Astrocyte (in vitro differentiated cells and primary cell): ENCODE measurements around the gene SLX4. TPM values are rescaled to one million over a fixed set of nuclear protein-coding genes. Genes with fewer than 3 reads are reported as not detected.

Experiments
- DNase-seq: peaks from one replicate; pipeline ENCODE4 v3.0.0-alpha.2; 2010; ENCODE audit warnings: low read depth
- FAIRE-seq: peaks from 2 replicates; lab custom pipeline; 2011; peaks lifted over from hg19 to GRCh38; lab: Jason Lieb, UNC
- H2AFZ ChIP-seq: 2 replicates; pipeline ENCODE4 v1.6.0; 2012; ENCODE audit warnings: low read depth, low read length, inconsistent platforms
- H3K27ac ChIP-seq: 2 replicates; pipeline ENCODE4 v1.5.1; 2011; ENCODE audit warnings: low read depth, low read length, inconsistent platforms
- H3K27me3 ChIP-seq: 2 replicates; pipeline ENCODE4 v1.6.0; 2011; ENCODE audit warnings: low read length, inconsistent platforms; ENCODE audit not compliant: insufficient read depth
- H3K36me3 ChIP-seq: 2 replicates; pipeline ENCODE4 v1.5.1; 2011; ENCODE audit warnings: low read length, inconsistent platforms; ENCODE audit not compliant: insufficient read depth
- H3K4me1 ChIP-seq: 2 replicates; pipeline ENCODE4 v1.5.1; 2011; ENCODE audit warnings: low read length, inconsistent platforms; ENCODE audit not compliant: insufficient read depth
- H3K4me2 ChIP-seq: 2 replicates; pipeline ENCODE4 v1.6.0; 2012; ENCODE audit warnings: low read length, inconsistent platforms
- H3K4me3 ChIP-seq: 2 replicates; pipeline ENCODE4 v1.5.1; 2011; ENCODE audit warnings: low read depth, mild to moderate bottlenecking, low read length, inconsistent platforms; ENCODE audit not compliant: insufficient read depth
- H3K79me2 ChIP-seq: 2 replicates; pipeline ENCODE4 v1.6.0; 2012; ENCODE audit warnings: mild to moderate bottlenecking, low read length, inconsistent platforms; ENCODE audit not compliant: insufficient read depth
- H3K9ac ChIP-seq: 2 replicates; pipeline ENCODE4 v1.6.0; 2012; ENCODE audit warnings: mild to moderate bottlenecking, low read length, inconsistent platforms
- H3K9me3 ChIP-seq: 2 replicates; pipeline ENCODE4 v1.5.1; 2012; ENCODE audit warnings: low read depth, mild to moderate bottlenecking, low read length, inconsistent platforms; ENCODE audit not compliant: insufficient read depth
- H4K20me1 ChIP-seq: 2 replicates; pipeline ENCODE4 v1.6.0; 2012; ENCODE audit warnings: low read length, inconsistent platforms; ENCODE audit not compliant: insufficient read depth
- H3K27ac Mint-ChIP-seq: one replicate; pipeline ENCODE4 v1.8.0; 2021; ENCODE audit warnings: mild to moderate bottlenecking, mixed read lengths; ENCODE audit not compliant: unreplicated experiment
- H3K27me3 Mint-ChIP-seq: one replicate; pipeline ENCODE4 v1.8.0; 2021; ENCODE audit warnings: low read depth, mixed read lengths; ENCODE audit not compliant: unreplicated experiment
- H3K36me3 Mint-ChIP-seq: one replicate; pipeline ENCODE4 v1.8.0; 2021; ENCODE audit warnings: low read depth, mixed read lengths; ENCODE audit not compliant: unreplicated experiment
- H3K4me1 Mint-ChIP-seq: one replicate; pipeline ENCODE4 v1.8.0; 2021; ENCODE audit warnings: low read depth, mixed read lengths; ENCODE audit not compliant: unreplicated experiment
- H3K4me3 Mint-ChIP-seq: one replicate; pipeline ENCODE4 v1.8.0; 2021; ENCODE audit warnings: mild to moderate bottlenecking, moderate library complexity, mixed read lengths; ENCODE audit not compliant: unreplicated experiment
- H3K9me3 Mint-ChIP-seq: one replicate; pipeline ENCODE4 v1.8.0; 2021; ENCODE audit warnings: mild to moderate bottlenecking, mixed read lengths; ENCODE audit not compliant: unreplicated experiment
- EZH2 ChIP-seq: IDR thresholded peaks from 2 replicates; pipeline ENCODE4 v1.6.1; 2012; ENCODE audit warnings: mild to moderate bottlenecking, low read length, inconsistent platforms; ENCODE audit not compliant: insufficient read depth
- total RNA-seq: library from RNA; stranded (reverse); gene quantifications from 2 replicates; pipeline ENCODE4 v1.2.1, GENCODE V29; 2021
- TF ChIP-seq, protein P1 (sequence below): IDR thresholded peaks from 2 replicates; pipeline ENCODE4 v1.5.1; 2011; ENCODE audit warnings: low read depth, mild to moderate bottlenecking, inconsistent platforms, low read length, moderate library complexity; ENCODE audit not compliant: insufficient read depth

Gene SLX4
- total RNA-seq, 1 donor from 2014 or later: 7.8 TPM

DNA sequence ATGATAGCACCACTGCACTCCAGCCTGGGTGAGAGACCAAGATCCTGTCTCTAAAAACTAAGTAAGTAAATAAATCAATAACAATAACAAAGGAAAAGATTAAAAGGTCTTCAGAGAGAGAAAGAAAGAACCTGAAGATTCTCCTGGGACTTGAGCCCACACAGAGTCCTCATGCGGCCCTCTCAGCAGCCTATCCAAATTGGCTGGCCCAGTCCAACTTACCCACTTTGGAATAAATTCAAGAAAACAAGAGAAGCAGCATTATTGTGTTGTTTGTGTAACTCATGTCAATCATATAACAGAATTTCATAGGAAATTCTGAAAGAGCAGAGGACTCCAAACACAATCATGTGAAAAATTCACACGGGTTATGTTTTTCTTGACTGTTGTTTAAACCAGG lies 3.8 kb downstream of the SLX4 start:
- no peak overlapping the region for H3K4me3 Mint-ChIP-seq
- H3K9ac ChIP-seq: no peak overlapping the region
- TF ChIP-seq, protein P1, sequence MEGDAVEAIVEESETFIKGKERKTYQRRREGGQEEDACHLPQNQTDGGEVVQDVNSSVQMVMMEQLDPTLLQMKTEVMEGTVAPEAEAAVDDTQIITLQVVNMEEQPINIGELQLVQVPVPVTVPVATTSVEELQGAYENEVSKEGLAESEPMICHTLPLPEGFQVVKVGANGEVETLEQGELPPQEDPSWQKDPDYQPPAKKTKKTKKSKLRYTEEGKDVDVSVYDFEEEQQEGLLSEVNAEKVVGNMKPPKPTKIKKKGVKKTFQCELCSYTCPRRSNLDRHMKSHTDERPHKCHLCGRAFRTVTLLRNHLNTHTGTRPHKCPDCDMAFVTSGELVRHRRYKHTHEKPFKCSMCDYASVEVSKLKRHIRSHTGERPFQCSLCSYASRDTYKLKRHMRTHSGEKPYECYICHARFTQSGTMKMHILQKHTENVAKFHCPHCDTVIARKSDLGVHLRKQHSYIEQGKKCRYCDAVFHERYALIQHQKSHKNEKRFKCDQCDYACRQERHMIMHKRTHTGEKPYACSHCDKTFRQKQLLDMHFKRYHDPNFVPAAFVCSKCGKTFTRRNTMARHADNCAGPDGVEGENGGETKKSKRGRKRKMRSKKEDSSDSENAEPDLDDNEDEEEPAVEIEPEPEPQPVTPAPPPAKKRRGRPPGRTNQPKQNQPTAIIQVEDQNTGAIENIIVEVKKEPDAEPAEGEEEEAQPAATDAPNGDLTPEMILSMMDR: no peak
- no peak for TF ChIP-seq EZH2
- H3K27ac Mint-ChIP-seq: no peak overlapping the region
- no peaks in the 10 kb centered on the region for H3K27me3 ChIP-seq
- no peaks in the 10 kb centered on the region for H3K9me3 Mint-ChIP-seq
- DNase-seq: no peak
- no peaks in the 10 kb centered on the region for H4K20me1 ChIP-seq
- FAIRE-seq: no peak
- H3K4me1 ChIP-seq: peaks cover 4% of the 10 kb centered on the region
- no peaks in the 10 kb centered on the region for H3K27me3 Mint-ChIP-seq
- H3K27ac ChIP-seq: no peak overlapping the region
- no peak overlapping the region for H3K4me2 ChIP-seq
- peaks cover 16% of the 10 kb centered on the region for H3K79me2 ChIP-seq
- H3K36me3 ChIP-seq: no peaks in the 10 kb centered on the region
- H3K4me3 ChIP-seq: no peak overlapping the region
- H3K36me3 Mint-ChIP-seq: peaks cover 13% of the 10 kb centered on the region
- H3K9me3 ChIP-seq: no peaks in the 10 kb centered on the region
- peaks cover 9% of the 10 kb centered on the region for H3K4me1 Mint-ChIP-seq
- H2AFZ ChIP-seq: no peak overlapping the region

DNA sequence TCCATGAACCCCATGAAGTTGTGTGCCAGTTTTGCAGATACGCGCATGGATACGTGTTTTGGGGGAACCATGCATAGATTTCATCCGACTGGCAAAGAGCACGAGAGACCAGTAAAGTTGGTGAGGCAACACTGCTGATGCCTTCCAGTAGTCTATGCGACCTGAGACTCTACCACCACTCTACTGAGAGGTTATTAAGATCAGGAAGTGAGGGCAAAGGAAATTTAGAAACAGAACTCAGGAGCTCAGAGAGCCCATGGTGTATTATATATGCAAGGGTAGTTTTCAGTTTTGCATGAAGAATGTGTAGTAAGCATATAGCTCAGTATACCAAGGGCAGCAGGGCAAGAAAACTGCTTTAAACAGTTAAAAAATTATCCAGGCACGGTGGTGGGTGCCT lies 4.2 kb downstream of the SLX4 start:
- H3K9me3 ChIP-seq: no peaks in the 10 kb centered on the region
- H3K27ac ChIP-seq: no peak overlapping the region
- Mint-ChIP-seq H3K4me1 (peaks cover 7% of the 10 kb centered on the region), H3K27ac (no peak overlapping the region), H3K27me3 (no peaks in the 10 kb centered on the region), H3K4me3 (no peak overlapping the region), H3K36me3 (peaks cover 13% of the 10 kb centered on the region), H3K9me3 (no peaks in the 10 kb centered on the region)
- no peak for DNase-seq
- peaks cover 12% of the 10 kb centered on the region for H3K79me2 ChIP-seq
- no peak overlapping the region for H2AFZ ChIP-seq
- no peak overlapping the region for H3K9ac ChIP-seq
- TF ChIP-seq, protein P1: no peak
- no peak for TF ChIP-seq EZH2
- H3K36me3 ChIP-seq: no peaks in the 10 kb centered on the region
- peaks cover 3% of the 10 kb centered on the region for H3K4me1 ChIP-seq
- H4K20me1 ChIP-seq: no peaks in the 10 kb centered on the region
- FAIRE-seq: no peak
- no peaks in the 10 kb centered on the region for H3K27me3 ChIP-seq
- H3K4me2 ChIP-seq: no peak overlapping the region
- no peak overlapping the region for H3K4me3 ChIP-seq

DNA sequence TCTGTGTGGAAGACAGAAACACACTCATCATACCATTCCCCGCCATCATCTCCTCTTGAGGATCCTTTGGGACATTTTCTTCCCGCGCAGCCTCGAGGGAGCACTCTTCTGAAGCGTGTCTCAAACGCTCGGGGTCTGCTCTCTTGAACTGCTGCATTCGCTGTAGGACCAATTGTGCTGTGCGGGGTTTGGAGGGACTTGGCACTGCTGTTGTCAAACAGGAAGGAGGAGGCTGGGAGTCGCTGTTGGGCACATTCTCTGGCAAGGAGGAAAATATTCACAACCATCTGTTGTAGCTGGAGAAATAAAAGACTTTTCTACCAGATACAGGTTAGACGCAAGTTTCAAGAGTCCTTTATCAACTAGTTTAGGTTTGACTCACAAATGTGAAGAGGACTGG lies 5.0 kb downstream of the SLX4 start:
- FAIRE-seq (no peak), DNase-seq (no peak)
- Histone ChIP-seq H3K4me3 (no peak overlapping the region), H4K20me1 (no peaks in the 10 kb centered on the region), H3K27ac (no peak overlapping the region), H3K9me3 (no peaks in the 10 kb centered on the region), H3K27me3 (no peaks in the 10 kb centered on the region), H3K4me2 (no peak overlapping the region), H3K4me1 (peaks cover 3% of the 10 kb centered on the region), H2AFZ (no peak overlapping the region), H3K79me2 (peaks cover 5% of the 10 kb centered on the region), H3K9ac (no peak overlapping the region), H3K36me3 (no peaks in the 10 kb centered on the region)
- Mint-ChIP-seq H3K9me3 (peaks cover 2% of the 10 kb centered on the region), H3K27ac (no peak overlapping the region), H3K36me3 (peaks cover 20% of the 10 kb centered on the region), H3K27me3 (no peaks in the 10 kb centered on the region), H3K4me3 (no peak overlapping the region), H3K4me1 (peaks cover 7% of the 10 kb centered on the region)
- TF ChIP-seq, protein P1: no peak
- no peak for TF ChIP-seq EZH2
